GM12892 (cell line): Measurements from ENCODE around the gene ADAM8.
A peak's percentile ranks its signal among the peaks of the same experiment; 100 is the strongest.

Experiments
- DNase-seq: peaks from one replicate; pipeline ENCODE4 v3.0.0; 2011; ENCODE audit not compliant: insufficient read length
- FAIRE-seq: peaks from 2 replicates; lab custom pipeline; 2011; peaks lifted over from hg19 to GRCh38; lab: Jason Lieb, UNC
- POLR2A ChIP-seq: IDR thresholded peaks from 2 replicates; pipeline ENCODE4 v1.6.1; 2011; ENCODE audit warnings: low read depth, low read length, control low read depth
- POLR2AphosphoS5 ChIP-seq: IDR thresholded peaks from 2 replicates; pipeline ENCODE4 v1.6.1; 2011; ENCODE audit warnings: low read depth, low read length, control low read depth
- TAF1 ChIP-seq: IDR thresholded peaks from 2 replicates; pipeline ENCODE4 v1.6.1; 2011; ENCODE audit warnings: low read depth, mild to moderate bottlenecking, control low read depth, low read length, borderline replicate concordance

Gene ADAM8

DNA sequence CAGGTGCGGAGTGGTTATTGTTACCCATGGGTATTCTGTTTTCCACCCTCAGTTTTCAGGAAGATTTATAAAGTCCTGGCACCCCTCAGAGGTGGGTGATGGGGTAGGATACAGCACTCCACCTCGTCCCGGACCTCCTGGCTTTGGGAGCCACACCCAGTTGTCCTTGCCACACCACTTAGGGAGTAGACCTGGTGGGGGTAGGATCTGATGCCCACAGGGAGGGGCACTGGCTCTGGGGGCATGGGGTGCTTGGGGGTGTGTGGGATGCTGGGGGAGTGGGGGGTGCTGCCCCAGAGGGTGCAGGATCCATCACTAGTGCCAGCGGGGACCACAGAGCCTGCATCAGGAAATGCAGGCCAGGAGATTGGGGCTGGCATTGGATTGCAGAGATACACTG, 36.5 kb upstream of the ADAM8 start:
- no peak for DNase-seq
- FAIRE-seq = no peak
- no peak for TF ChIP-seq POLR2AphosphoS5
- TF ChIP-seq POLR2A = no peak
- no peak for TF ChIP-seq TAF1

DNA sequence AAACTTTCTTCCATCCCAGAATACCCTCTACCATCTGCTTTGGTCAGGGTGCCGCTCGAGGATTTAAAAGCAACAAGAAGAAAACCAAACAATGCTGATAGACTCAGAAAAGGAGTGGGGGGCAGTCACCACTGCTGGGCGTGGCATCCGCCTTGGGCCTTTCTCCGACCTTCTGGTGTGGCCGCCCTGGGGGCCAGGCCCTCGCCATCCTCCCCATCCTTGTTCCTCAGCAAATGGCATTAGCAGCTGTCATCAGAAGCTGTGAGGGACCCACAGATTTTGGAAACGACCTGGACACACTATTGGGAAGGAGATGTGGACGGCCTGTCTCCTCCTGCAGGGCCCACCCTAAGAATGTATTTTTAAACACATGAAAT, 36.1 kb upstream of the ADAM8 start:
- FAIRE-seq = no peak
- TF ChIP-seq POLR2AphosphoS5 = no peak
- TF ChIP-seq POLR2A = no peak
- TF ChIP-seq TAF1 = no peak
- no peak for DNase-seq

DNA sequence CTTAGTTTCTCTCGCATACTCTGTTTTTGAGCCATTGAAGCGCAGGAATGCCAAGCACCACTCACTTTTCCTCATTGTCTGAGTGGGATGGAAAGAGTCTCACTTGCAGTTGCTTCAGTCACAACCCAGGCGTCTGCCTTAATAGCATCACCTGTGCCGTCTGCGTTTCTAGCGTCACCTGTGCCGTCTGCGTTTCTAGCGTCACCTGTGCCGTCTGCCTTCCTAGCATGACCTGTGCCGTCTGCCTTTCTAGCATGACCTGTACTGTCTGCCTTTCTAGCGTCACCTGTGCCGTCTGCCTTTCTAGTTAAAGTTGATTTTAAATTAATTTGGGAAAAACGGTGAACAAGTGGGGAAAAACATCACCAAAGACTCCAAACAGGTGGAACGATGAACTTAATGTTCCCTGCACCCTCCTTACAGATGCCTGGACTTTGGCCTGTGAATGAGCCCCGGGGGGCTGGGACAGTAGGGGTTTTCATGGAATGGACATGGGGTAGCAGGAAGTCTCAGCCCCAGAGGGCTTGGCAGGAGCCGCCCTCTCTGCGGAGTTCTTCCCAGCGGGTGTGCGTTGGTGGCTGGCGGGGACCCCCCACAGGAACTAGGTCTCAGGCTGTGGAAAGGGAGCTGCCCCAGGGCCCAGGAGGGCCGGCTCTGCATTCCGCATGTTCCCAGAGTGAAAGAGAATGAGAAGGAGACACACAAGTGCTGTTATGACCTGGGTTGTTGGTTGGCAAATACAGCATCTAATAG, 35.5 kb upstream of the ADAM8 start:
- DNase-seq (no peak), FAIRE-seq (no peak)
- TF ChIP-seq POLR2A (no peak), TAF1 (no peak), POLR2AphosphoS5 (no peak)

DNA sequence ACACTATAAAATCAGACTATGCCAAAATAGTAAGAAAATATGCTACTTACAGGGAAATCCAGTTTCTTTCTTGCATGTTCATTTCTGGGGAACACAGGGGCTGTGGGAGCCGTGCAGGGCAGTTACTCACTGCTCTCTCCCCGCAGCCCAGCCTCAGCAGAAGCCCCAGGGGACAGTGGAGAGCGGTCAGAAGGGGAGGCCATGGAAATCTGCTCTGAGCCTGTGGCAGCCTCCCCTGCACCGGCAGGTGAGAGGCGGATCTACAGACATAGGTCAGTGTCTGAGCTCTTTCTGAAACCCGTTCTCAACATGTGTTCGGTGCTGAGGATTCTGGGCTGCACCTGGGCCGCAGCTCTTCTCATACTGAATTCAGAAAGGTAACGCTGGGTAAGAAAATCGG, 34.9 kb upstream of the ADAM8 start:
- DNase-seq (no peak), FAIRE-seq (no peak)
- no peak for TF ChIP-seq POLR2A
- TF ChIP-seq TAF1 = no peak
- TF ChIP-seq POLR2AphosphoS5 = no peak

DNA sequence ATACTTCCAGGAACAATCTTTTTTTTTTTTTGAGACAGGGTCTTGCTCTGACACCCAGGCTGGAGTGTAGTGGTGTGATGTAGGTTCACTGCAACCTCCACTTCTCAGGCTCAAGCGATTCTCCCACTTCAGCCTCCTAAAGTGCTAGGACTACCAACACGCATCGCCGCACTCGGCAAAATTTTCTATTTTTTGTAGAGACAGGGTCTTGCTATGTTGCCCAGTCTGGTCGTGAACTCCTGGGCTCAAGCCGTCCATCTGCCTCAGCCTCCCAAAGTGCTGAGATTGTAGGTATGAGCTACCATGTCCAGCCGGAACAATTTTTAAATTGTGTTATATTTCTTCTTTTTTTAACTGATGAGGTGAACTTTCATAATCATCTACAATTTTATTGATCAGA, 34.1 kb upstream of the ADAM8 start:
- TF ChIP-seq POLR2A (no peak), POLR2AphosphoS5 (no peak), TAF1 (no peak)
- FAIRE-seq (no peak), DNase-seq (no peak)

DNA sequence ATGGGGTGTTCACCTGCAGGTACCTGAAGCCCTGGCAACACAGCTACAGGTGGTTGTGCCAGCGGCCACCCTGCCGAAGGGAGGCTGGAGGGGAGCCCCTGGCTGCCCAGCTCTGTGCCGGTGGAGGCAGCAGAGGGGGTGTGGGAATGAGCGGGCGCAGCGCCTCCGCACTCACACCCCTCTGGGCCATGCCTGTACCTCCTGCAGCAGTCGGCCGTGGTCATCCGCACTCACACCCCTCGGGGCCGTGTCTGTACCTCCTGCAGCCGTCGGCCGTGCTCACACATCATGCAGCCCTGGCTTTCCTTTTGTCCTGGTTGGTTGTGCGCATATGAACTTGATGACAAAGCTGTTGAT, 33.7 kb upstream of the ADAM8 start:
- FAIRE-seq = no peak
- TF ChIP-seq POLR2AphosphoS5 (no peak), POLR2A (no peak), TAF1 (no peak)
- DNase-seq = no peak

DNA sequence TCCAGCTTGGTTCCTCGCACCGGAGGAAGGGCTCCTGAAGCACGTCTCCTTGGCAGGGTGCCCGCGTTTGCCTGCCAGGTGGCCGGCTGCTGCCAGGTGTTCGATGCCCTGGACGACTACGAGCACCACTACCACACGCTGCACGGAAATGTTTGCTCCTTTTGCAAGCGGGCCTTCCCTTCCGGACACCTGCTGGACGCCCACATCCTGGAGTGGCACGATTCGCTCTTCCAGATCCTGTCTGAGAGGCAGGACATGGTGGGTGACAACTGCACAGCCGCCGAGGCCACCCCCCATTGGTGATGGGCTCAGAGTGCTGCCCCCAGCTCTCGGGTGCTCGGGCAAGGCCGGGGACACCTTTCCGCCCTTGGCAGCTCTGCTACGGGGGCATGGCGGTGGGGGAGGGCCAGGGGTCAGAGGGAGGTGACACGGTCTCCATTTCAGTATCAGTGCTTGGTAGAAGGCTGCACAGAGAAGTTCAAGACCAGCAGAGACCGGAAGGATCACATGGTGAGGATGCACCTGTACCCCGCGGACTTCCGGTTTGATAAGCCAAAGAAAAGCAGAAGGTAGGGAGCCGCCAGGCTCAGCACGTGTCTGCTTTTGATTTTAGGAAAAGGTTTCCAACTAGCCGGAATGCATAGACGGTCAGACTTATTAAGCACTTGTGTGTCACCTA, 33.2 kb upstream of the ADAM8 start:
- TF ChIP-seq POLR2AphosphoS5 (no peak), POLR2A (no peak), TAF1 (no peak)
- DNase-seq (no peak), FAIRE-seq (no peak)

DNA sequence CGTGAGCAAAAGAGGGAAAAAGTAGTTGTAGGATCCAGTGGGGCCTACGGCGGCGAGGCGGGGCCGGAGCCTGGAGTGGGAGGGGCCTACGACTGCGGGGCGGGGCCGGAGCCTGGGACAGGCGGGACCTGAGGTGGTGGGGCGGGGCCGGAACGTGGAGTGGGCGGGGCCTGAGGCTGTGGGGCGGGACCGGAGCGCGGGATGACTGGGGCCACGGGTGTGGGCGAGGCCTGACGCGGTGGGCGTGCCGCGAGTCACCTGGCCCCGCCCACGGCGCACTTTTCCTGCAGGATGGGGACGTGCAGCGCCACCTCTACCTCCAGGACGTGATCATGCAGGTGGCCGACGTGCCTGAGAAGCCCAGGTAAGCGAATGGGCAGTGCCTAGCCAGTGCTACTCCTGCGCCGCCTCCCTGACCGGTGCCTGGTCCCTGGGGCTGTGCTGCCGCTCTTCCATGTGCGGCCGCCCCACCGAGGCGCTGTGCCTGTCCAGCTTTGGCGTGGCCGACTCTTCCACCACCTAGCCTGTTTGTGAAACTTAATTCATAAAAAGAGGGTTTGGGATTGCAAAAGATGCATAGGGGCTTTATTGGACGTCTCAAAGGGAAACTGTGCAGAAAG, 32.5 kb upstream of the ADAM8 start:
- peak; percentile 93 for DNase-seq
- FAIRE-seq = no peak
- no peak for TF ChIP-seq POLR2AphosphoS5
- TF ChIP-seq POLR2A = no peak
- TF ChIP-seq TAF1 = no peak

DNA sequence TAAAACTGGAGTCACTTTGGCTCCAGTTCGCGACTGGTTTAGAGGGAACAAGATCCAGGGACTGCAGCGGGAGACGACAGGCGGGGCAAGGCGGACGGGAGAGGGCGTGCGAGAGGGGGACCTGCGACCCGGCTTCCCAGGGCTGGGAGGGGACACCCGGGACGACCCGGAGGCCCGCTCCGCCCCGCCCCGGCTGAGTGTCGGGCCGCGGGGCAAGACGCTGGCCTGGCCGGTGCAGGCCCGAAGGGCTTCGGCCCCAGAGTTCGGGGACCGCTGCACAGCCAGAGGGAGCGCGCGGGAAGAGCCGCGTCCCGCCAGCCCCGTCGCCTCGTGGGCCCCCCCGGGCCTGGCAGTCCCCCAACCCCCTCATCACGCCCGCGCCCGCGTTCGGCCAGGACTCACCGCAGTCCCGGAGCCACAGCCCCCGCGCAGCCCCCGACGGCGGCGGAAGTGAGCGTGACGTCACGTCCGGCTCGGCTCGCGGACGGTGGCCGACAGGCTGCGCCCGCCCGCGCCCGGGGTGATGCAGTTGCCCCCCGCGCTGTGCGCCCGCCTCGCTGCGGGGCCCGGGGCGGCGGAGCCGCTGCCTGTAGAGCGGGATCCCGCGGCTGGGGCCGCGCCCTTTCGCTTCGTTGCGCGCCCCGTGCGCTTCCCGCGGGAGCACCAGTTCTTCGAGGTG, 31.9 kb upstream of the ADAM8 start, which contains the start of the genes TUBGCP2 and ZNF511:
TUBGCP2 (minus strand) TSS at position 452 of the 679 bp plus-strand sequence. CDS start 5,931 bp downstream, outside the sequence.
ZNF511 (plus strand) TSS at position 494 of the 679 bp plus-strand sequence; CDS start at position 524, 30 bp downstream.
- TF ChIP-seq POLR2A (peak; percentile 76; the same call in 1 of the 2 replicates), TAF1 (no peak), POLR2AphosphoS5 (peak; percentile 70)
- FAIRE-seq (peak; percentile 97), DNase-seq (peak; percentile 85)

DNA sequence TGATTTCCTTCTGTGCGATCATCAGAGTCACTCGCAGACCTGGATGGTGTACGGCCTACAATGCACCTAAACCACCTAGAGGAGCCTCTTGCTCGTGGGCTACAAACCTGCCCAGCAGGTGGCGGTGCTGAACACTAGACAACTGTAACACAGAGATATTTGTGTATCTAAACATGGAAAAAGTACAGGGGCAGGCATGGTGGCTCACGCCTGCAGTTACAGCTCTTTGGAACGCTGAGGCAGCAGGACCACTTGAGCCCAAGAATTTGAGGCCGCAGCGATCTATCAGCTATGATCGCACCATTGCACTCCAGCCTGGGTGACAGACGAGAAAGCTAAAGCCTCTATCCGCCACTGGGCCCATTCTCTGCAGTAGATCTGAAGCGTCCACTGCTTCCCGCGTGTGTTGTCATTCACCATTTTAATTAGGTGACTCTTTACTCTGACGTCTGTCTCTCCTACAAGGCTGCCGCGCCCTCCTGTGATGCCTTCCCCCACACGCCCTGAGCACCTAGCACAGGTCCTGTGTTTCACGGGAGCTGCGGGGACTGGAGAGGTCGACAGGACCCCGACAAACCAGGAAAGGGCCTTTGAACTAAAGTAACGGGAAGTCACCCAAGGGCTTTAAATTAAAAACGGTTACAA, 31.2 kb upstream of the ADAM8 start:
- TF ChIP-seq POLR2A = no peak
- TF ChIP-seq POLR2AphosphoS5 = no peak
- TF ChIP-seq TAF1 = no peak
- peak; percentile 95 for FAIRE-seq
- no peak for DNase-seq

DNA sequence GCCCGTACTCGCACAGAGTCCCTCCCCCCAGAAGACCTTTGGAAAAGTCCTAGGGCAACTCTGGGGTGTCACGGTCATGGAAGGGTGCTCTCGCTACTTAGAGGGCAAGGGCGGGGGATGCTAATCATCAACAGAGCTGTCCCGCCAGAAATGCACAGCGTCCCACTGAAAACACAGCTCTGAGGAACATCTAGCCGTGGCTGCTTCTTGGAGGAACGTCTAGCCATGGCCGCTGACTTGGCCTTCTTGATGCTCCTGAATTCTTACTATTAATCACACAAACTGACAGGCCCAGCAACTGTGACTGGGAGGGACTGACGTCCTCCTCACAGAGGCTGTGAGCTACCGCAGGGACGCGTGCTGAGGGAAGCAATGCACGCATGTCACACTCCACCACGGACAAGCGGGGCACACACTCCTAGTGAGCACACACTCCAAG, 30.3 kb upstream of the ADAM8 start:
- TF ChIP-seq POLR2A (no peak), TAF1 (no peak), POLR2AphosphoS5 (no peak)
- DNase-seq = no peak
- no peak for FAIRE-seq

DNA sequence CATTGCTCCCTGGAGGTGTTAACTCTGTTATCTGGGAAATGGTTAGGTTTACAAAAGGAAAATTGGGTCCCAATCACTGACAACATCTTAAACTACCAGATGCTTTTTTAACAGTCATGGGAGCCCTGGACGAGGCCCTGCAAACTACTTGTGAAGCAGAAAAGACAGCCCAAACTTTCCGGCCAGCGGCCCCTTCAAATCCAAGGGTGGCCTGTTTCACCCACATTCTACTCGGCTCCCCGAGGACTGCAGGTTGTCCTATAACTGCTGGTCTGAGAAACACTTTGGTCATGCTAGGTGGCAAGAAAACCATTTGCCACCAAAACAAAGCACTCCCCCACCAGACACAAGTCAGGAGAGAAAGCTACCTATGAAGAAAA, 29.4 kb upstream of the ADAM8 start:
- no peak for FAIRE-seq

More for the DNA sequence above, 29.4 kb upstream of the ADAM8 start:
- TF ChIP-seq TAF1 (no peak), POLR2A (no peak), POLR2AphosphoS5 (no peak)
- no peak for DNase-seq
